Suprapubic skin (tissue), 4 donors: ENCODE results near the gene LAMA4.

Source experiments
- CTCF ChIP-seq, 2 donors: fragments of 200-600 bp in 1 of 2; fragments of 450-650 bp in 1 of 2; sonication (generic) in 1 of 2; IDR thresholded peaks; one replicate each; pipeline ENCODE4 v1.5.1; 2016 to 2019; ENCODE audit warnings: antibody characterized with exemption in 2 of 2, mild to moderate bottlenecking in 1 of 2, moderate library complexity in 1 of 2
- EP300 ChIP-seq: sonication (generic); formaldehyde crosslinking; IDR thresholded peaks from one replicate; pipeline ENCODE4 v1.6.1; 2017; ENCODE audit warnings: antibody characterized with exemption
- POLR2A ChIP-seq, 2 donors: fragments of 450-650 bp; IDR thresholded peaks; one replicate each; pipeline ENCODE4 v1.6.1; 2017; ENCODE audit warnings: antibody characterized with exemption in 2 of 2, mild to moderate bottlenecking in 2 of 2, moderate library complexity in 2 of 2
- POLR2AphosphoS5 ChIP-seq, 3 donors: sonication (generic); formaldehyde crosslinking; IDR thresholded peaks; one replicate each; pipeline ENCODE4 v1.6.1; 2017; ENCODE audit warnings: antibody characterized with exemption in 3 of 3

- TF ChIP-seq CTCF (IDR thresholded peaks at IDR 0.05) (no peak), EP300 (no peak), POLR2A (IDR thresholded peaks at IDR 0.05) (no peak), POLR2AphosphoS5 (IDR thresholded peaks at IDR 0.05) (no peak)
These were observed 81.8 kb downstream of the LAMA4 start for GRCh38 chr6:112172540-112172939.
